ENCODE measurements around the gene PREPL. TPM values are rescaled to one million over a fixed set of nuclear protein-coding genes. Genes with fewer than 3 reads are reported as not detected.

The PREPL gene
- total and polyA plus RNA-seq, 9 donors, result 19.5 to 85.5 (median 58.6) TPM

DNA sequence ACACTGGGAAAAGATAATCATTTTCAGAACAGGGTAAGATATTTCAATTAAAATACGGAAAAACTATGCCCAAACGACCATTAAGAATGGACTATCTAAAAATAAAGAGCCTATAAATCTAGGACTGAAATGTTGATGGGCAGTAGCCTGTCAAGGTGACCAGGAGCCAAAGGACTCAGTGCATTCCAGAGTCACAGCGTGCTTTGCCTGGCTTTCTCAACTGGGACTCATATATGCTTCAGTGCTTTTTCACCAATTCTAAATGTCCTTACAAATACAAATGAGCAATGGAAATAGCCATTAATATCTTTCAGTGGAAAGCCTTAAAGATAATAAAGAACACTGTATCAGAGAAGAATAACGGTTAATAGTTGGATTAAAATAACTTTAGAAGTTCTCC is 35.4 kb downstream of the PREPL start:
- DNase-seq, result no peak
- Histone ChIP-seq H3K4me3 (no peak overlapping the region), H3K27me3 (no peaks in the 10 kb centered on the region), H3K4me1 (ENCODE audit: insufficient read depth) (peaks cover 5% of the 10 kb centered on the region), H3K27ac (no peak overlapping the region), H3K36me3 (no peaks in the 10 kb centered on the region), H3K9me3 (no peaks in the 10 kb centered on the region)
- WGBS, 3 donors, result 69 to 77% (median 74%) methylated on average over 4 of the region's 4 CpGs
- intact Hi-C loops (cut with DNase I), result no loop called here
- TF ChIP-seq EP300 (IDR thresholded peaks at IDR 0.05) (no peak), CTCF (IDR thresholded peaks at IDR 0.05) (no peak), POLR2A (IDR thresholded peaks at IDR 0.05) (no peak)

GRCh38 chr2:44324971-44325426 is 36.3 kb downstream of the PREPL start:
- Histone ChIP-seq H3K27ac (no peak overlapping the region), H3K36me3 (no peaks in the 10 kb centered on the region), H3K27me3 (no peaks in the 10 kb centered on the region), H3K4me3 (no peak overlapping the region), H3K9me3 (no peaks in the 10 kb centered on the region), H3K4me1 (ENCODE audit: insufficient read depth) (peaks cover 5% of the 10 kb centered on the region)
- no peak for DNase-seq
- WGBS, 3 donors, result 65 to 79% (median 79%) methylated on average over 1 of the region's 1 CpG
- TF ChIP-seq CTCF (IDR thresholded peaks at IDR 0.05) (no peak), EP300 (IDR thresholded peaks at IDR 0.05) (no peak), POLR2A (IDR thresholded peaks at IDR 0.05) (no peak)
- intact Hi-C loops (cut with DNase I), result no loop called here

DNA sequence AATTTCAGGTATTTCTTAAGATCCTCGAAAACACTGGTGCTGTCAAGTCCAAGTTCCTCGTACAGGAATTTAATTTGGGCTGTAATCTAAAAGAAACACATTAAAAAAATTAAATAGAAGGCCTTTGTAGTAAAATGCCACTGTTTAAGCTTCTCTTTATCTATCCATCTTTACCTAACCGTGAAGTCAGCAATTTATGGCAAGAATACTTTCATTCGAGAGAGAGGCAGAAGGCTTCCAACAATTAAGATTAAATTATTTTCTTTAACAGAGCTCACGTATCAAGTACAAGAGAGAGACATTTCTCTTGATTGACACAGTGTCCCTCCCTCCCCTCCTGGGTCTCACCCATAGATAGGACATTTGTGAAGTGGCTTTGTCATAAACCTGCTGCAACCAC is 39.9 kb downstream of the PREPL start:
- TF ChIP-seq POLR2A (IDR thresholded peaks at IDR 0.05) (no peak), CTCF (IDR thresholded peaks at IDR 0.05) (no peak), EP300 (IDR thresholded peaks at IDR 0.05) (no peak)
- Histone ChIP-seq H3K36me3 (no peaks in the 10 kb centered on the region), H3K4me1 (ENCODE audit: insufficient read depth) (peaks cover 5% of the 10 kb centered on the region), H3K27ac (no peak overlapping the region), H3K4me3 (no peak overlapping the region), H3K9me3 (no peaks in the 10 kb centered on the region), H3K27me3 (no peaks in the 10 kb centered on the region)
- no peak for DNase-seq
- WGBS, 3 donors, result 92 to 93% (median 92%) methylated on average over 5 of the region's 5 CpGs
- intact Hi-C loops (cut with DNase I), result no loop called here

GRCh38 chr2:44320832-44321231 is 40.5 kb downstream of the PREPL start:
- no peaks in the 10 kb centered on the region for H3K27me3 ChIP-seq
- H3K9me3 ChIP-seq, result no peaks in the 10 kb centered on the region
- WGBS, 3 donors, result 69 to 81% (median 72%) methylated on average over 1 of the region's 1 CpG
- no peak for DNase-seq
- no peak for TF ChIP-seq CTCF (IDR thresholded peaks at IDR 0.05)
- no peak for TF ChIP-seq POLR2A (IDR thresholded peaks at IDR 0.05)
- H3K36me3 ChIP-seq, result no peaks in the 10 kb centered on the region
- peaks cover 5% of the 10 kb centered on the region for H3K4me1 ChIP-seq (ENCODE audit: insufficient read depth)
- H3K4me3 ChIP-seq, result no peak overlapping the region
- H3K27ac ChIP-seq, result no peak overlapping the region
- intact Hi-C loops (cut with DNase I), result no loop called here

DNA sequence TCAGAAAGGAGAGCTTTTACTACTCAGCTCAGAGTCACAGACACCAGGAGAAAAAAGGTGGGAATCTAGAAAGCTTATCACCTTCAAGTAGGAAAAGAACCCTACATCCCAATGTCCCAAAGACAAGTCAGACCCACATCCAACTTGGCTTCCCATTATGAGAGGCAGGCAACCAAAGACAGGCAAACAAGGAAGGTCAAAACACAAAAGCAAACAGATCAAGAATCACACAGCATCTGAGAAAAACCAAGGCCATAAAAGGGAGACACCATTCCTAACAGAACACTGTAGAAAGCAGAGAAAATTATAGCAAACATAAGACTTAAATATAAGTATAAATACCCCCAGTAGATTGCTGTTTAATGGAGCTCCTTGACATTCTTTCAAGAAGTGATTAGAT is 45.3 kb downstream of the PREPL start:
- no peak for TF ChIP-seq POLR2A (IDR thresholded peaks at IDR 0.05)
- no peak for TF ChIP-seq CTCF (IDR thresholded peaks at IDR 0.05)
- no peak for TF ChIP-seq EP300 (IDR thresholded peaks at IDR 0.05)
- no peaks in the 10 kb centered on the region for H3K36me3 ChIP-seq
- H3K27ac ChIP-seq, result no peak overlapping the region
- DNase-seq, result no peak
- H3K4me3 ChIP-seq, result no peak overlapping the region
- no peaks in the 10 kb centered on the region for H3K4me1 ChIP-seq (ENCODE audit: insufficient read depth)
- intact Hi-C loops (cut with DNase I), result no loop called here
- peaks cover 0 to under 1% of the 10 kb centered on the region in 2 donors for H3K9me3 ChIP-seq
- no peaks in the 10 kb centered on the region for H3K27me3 ChIP-seq
